Cardiac fibroblast (primary cell): ENCODE data around the gene CHKB.

Experiments used
- DNase-seq, 2 donors: peaks; one replicate each; pipeline versions ENCODE4 v3.0.0 to v3.0.0-alpha.2; 2010; ENCODE audit warnings: low read depth in 2 of 2
- H3K4me3 ChIP-seq, 2 donors: replicated peaks in 1 of 2; 1 replicate in 1 of 2; 2 replicates in 1 of 2; pipeline ENCODE4 v1.5.1; 2011; ENCODE audit warnings: low read depth in 2 of 2, low read length in 2 of 2, mild to moderate bottlenecking in 2 of 2, moderate library complexity in 1 of 2
- CTCF ChIP-seq: IDR thresholded peaks from one replicate; pipeline ENCODE4 v1.5.1; 2011; ENCODE audit warnings: low read depth, mild to moderate bottlenecking, low read length, inconsistent platforms

CHKB gene, protein sequence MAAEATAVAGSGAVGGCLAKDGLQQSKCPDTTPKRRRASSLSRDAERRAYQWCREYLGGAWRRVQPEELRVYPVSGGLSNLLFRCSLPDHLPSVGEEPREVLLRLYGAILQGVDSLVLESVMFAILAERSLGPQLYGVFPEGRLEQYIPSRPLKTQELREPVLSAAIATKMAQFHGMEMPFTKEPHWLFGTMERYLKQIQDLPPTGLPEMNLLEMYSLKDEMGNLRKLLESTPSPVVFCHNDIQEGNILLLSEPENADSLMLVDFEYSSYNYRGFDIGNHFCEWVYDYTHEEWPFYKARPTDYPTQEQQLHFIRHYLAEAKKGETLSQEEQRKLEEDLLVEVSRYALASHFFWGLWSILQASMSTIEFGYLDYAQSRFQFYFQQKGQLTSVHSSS

DNA sequence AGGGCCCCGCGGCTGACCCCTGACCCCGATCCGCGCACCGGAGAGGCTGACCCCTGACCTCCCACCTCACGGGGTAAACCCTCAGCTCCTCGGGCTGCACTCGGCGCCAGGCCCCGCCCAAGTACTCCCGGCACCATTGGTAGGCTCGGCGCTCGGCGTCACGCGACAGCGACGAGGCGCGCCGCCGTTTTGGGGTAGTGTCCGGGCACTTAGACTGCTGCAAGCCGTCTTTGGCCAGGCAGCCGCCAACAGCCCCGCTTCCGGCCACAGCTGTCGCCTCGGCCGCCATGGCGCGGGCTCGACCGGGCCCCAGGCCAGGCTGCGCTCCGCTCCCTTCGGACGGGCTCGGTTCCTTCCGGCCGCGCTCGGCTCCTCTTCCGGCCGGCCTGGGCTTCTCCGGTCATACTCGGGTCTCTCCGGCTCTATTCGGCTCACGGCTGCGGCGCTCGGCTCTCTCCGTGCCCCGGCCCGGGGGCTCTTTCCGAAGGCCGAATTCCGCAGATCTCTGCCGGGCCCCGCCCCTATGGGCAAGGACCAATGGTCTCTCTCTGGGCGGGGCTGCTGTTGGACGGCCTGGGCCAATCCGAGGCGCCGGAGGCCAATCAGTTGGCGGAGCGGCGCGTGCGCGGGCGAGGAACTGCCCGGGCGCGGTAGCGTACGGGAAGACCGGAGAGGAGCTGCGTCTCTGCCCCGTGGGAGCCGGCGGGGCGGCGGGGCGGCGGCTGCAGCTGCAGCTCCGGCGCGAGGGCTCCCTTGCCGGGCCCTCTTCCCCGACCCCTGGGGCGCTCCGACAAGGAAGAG lies at the start of gene CHKB:
Gene CHKB (minus strand): TSS at position 357 of the 801 bp plus-strand sequence. CDS start 68 bp downstream, at position 289.
- no peak for TF ChIP-seq CTCF
- DNase-seq = peak; percentile 97 to 98
- H3K4me3 ChIP-seq = peak within 1 kb of the TSS; percentile 83 to 84

DNA sequence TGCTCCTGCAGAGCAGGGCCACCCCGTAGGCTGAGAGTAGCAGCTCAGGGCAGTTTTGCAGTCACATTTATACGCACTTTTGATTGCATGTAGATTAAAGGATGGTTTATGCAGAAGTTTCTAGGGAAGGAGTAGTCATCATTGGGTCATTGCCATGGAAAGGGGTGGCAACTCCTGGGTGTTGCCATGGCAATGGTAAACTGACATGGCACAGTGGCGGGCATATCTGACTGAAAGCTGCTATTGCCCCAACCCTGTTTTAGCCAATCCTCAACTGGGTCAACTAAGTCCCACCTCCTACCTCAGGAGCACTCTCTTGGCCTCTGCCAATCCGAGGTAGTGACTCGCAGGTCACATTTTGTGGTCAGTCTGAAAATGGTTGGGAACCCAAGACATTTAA lies 47.7 kb upstream of the CHKB start:
- no peak for DNase-seq
- TF ChIP-seq CTCF = no peak

DNA sequence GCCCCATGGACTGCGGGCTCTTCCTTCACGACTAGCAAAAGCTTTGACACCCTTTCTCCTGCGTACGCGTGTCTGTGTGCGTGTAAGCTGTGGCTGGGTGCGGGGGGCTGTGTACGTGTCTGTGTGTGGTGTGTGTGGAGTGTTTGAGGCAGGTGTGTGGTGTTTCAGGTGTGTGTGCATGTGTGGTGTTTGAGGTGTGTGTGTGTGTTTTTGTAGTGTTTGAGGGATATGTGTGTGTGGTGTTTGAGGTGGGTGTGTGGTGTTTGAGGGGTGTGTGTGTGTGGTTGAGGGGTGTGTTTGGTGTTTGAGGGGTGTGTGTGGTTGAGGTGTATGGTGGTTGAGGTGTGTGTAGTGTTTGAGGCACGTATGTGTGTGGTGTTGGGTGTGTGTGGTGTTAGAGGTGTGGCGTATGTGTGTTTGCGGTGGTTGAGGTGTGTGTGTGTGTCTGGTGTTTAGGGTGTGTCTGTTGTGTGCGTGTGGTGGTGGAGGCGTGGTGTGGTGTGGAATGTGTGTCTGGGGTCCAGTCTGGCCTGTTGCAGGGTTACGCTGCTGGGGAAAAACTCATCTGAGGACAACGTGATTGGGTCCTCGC lies 46.0 kb upstream of the CHKB start:
- no peak for DNase-seq
- no peak for TF ChIP-seq CTCF
- peak overlapping the region; percentile 67 to 84 for H3K4me3 ChIP-seq

More for the DNA sequence above, 47.7 kb upstream of the CHKB start:
- no peak overlapping the region for H3K4me3 ChIP-seq

- peak within 1 kb of the TSS; percentile 67 to 84 for H3K4me3 ChIP-seq
- peak; percentile 41 for TF ChIP-seq CTCF
- DNase-seq = peak; percentile 82 to 87
These were observed 45.2 kb upstream of the CHKB start, which contains the start of gene ARSA for GRCh38 chr22:50627642-50628542. Gene ARSA (minus strand): TSS chr22:50628152. CDS start chr22:50627779, 373 bp downstream.

GRCh38 chr22:50626850-50627641 lies 44.4 kb upstream of the CHKB start:
- peak overlapping the region; percentile 67 to 84 for H3K4me3 ChIP-seq
- no peak for DNase-seq
- no peak for TF ChIP-seq CTCF
